Gastroesophageal sphincter (tissue), 4 donors: ENCODE measurements around the gene TTLL5. TPM values are rescaled to one million over a fixed set of nuclear protein-coding genes. Genes with fewer than 3 reads are reported as not detected.

Source experiments
- ATAC-seq: fragments of 150-250 bp; one replicate; pipeline ENCODE4 v1.9.1; 2016; ENCODE audit warnings: mild to moderate bottlenecking, moderate library complexity
- H3K27ac ChIP-seq, 4 donors: fragments of 200-600 bp; sonication (generic) in 3 of 4; 1 replicate in 3 of 4; 2 replicates in 1 of 4; pipeline ENCODE4 v1.5.1; 2016 to 2019
- H3K27me3 ChIP-seq: fragments of 200-600 bp; sonication (generic); one replicate; pipeline ENCODE4 v1.5.1; 2019
- H3K36me3 ChIP-seq, 2 donors: fragments of 200-600 bp; sonication (generic); one replicate each; pipeline ENCODE4 v1.5.1; 2019; ENCODE audit warnings: control low read depth in 1 of 2
- H3K4me1 ChIP-seq, 3 donors: fragments of 200-600 bp; sonication (generic); 1 replicate in 2 of 3; 2 replicates in 1 of 3; pipeline ENCODE4 v1.5.1; 2016 to 2019; ENCODE audit warnings: control low read depth in 2 of 3
- H3K4me3 ChIP-seq, 2 donors: fragments of 200-600 bp; sonication (generic); one replicate each; pipeline ENCODE4 v1.5.1; 2019; ENCODE audit warnings: mild to moderate bottlenecking in 1 of 2, moderate library complexity in 1 of 2
- H3K9me3 ChIP-seq, 3 donors: fragments of 200-600 bp; sonication (generic); one replicate each; pipeline ENCODE4 v1.5.1; 2017 to 2019; ENCODE audit warnings: control low read depth in 2 of 3
- CTCF ChIP-seq, 4 experiments: fragments of 200-600 bp in 2 of 4; fragments of 450-650 bp in 2 of 4; sonication (generic) in 1 of 4; IDR thresholded peaks; one replicate each; pipeline ENCODE4 v1.5.1; 2017 to 2019; ENCODE audit warnings: antibody characterized with exemption in 4 of 4, mild to moderate bottlenecking in 2 of 4, moderate library complexity in 2 of 4
- EP300 ChIP-seq: sonication (generic); formaldehyde crosslinking; IDR thresholded peaks from one replicate; pipeline ENCODE4 v1.6.1; 2017; ENCODE audit warnings: antibody characterized with exemption, mild to moderate bottlenecking
- POLR2A ChIP-seq, 2 donors: fragments of 450-650 bp; IDR thresholded peaks; one replicate each; pipeline ENCODE4 v1.6.1; 2017; ENCODE audit warnings: antibody characterized with exemption in 2 of 2, mild to moderate bottlenecking in 2 of 2, moderate library complexity in 1 of 2
- POLR2AphosphoS5 ChIP-seq: sonication (generic); formaldehyde crosslinking; IDR thresholded peaks from one replicate; pipeline ENCODE4 v1.6.1; 2017; ENCODE audit warnings: antibody characterized with exemption
- whole genome bisulfite sequencing, 2 donors: methylation state at CpG; one replicate each; pipeline ENCODE4 v1.1.5; 2018; ENCODE audit warnings: low coverage in 1 of 2; 5-methylcytosine and 5-hydroxymethylcytosine counted together
- total RNA-seq, 4 donors: library from RNA; depleted of rRNA; stranded (reverse); fragments of >200 nt; gene quantifications; one replicate each; pipeline ENCODE4 v1.1.0, GENCODE V29; 2016

TTLL5 gene
- total RNA-seq, 4 donors from 2014 or later: 18.1 to 30.0 (median 22.1) TPM

GRCh38 chr14:75884198-75884611 lies 223.2 kb downstream of the TTLL5 start:
- H3K4me3 ChIP-seq: no peak overlapping the region
- no peak for ATAC-seq
- H3K27me3 ChIP-seq: no peaks in the 10 kb centered on the region
- no peak overlapping the region for H3K27ac ChIP-seq
- WGBS, 2 donors: 21 to 72% methylated on average over 4 to 6 of the region's 6 CpGs
- peaks cover 0 to 12% of the 10 kb centered on the region in 2 donors for H3K36me3 ChIP-seq
- H3K9me3 ChIP-seq: no peaks in the 10 kb centered on the region
- peaks cover 0 to 12% (median 0%) of the 10 kb centered on the region in 3 donors for H3K4me1 ChIP-seq
- TF ChIP-seq POLR2AphosphoS5: no peak
- peak in 1 of 4 experiments; percentile 15 for TF ChIP-seq CTCF (IDR thresholded peaks at IDR 0.05)
- no peak for TF ChIP-seq EP300
- TF ChIP-seq POLR2A (IDR thresholded peaks at IDR 0.05): no peak

- peak; percentile 58 for ATAC-seq
- 42 to 67% methylated on average over 1 to 2 of the region's 2 CpGs for WGBS, 2 donors
- H3K27me3 ChIP-seq: no peaks in the 10 kb centered on the region
- no peak overlapping the region for H3K27ac ChIP-seq
- no peak overlapping the region for H3K4me3 ChIP-seq
- H3K36me3 ChIP-seq: peaks cover 0 to 12% of the 10 kb centered on the region in 2 donors
- peaks cover 0 to 12% (median 0%) of the 10 kb centered on the region in 3 donors for H3K4me1 ChIP-seq
- H3K9me3 ChIP-seq: no peaks in the 10 kb centered on the region
- TF ChIP-seq POLR2A (IDR thresholded peaks at IDR 0.05) (no peak), POLR2AphosphoS5 (no peak), EP300 (no peak), CTCF (IDR thresholded peaks at IDR 0.05) (no peak)
Observed at GRCh38 chr14:75885829-75886228, 224.8 kb downstream of the TTLL5 start.

GRCh38 chr14:75886636-75887348 lies 225.7 kb downstream of the TTLL5 start:
- H3K9me3 ChIP-seq: no peaks in the 10 kb centered on the region
- H3K4me1 ChIP-seq: peaks cover 0 to 12% (median 0%) of the 10 kb centered on the region in 3 donors
- WGBS, 2 donors: 48 to 63% methylated on average over 4 to 5 of the region's 5 CpGs
- no peak overlapping the region for H3K4me3 ChIP-seq
- ATAC-seq: peak; percentile 73
- peak overlapping the region in 2 of 4 donors; percentile 28 to 34 for H3K27ac ChIP-seq
- peaks cover 0 to 12% of the 10 kb centered on the region in 2 donors for H3K36me3 ChIP-seq
- H3K27me3 ChIP-seq: no peaks in the 10 kb centered on the region
- TF ChIP-seq POLR2A (IDR thresholded peaks at IDR 0.05): no peak
- TF ChIP-seq CTCF (IDR thresholded peaks at IDR 0.05): no peak
- no peak for TF ChIP-seq EP300
- TF ChIP-seq POLR2AphosphoS5: no peak

DNA sequence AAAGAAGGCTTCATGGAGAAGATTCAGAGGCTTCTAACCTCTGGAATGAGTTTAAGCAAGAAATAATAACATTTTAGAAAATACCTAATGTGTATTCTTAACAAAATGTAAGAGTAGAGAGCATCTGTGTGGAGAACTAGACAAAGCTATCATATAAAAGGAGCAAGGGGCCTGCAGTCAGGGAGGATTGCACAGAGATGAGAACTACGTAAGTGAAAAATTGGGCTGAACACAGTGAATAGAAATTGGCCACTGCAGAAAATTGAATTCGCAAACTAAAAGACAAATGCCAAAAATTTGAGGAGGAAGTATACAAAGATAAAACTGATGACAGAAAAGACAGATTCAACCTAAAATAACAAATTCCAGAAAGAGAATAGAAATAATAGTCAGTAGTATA lies 227.9 kb downstream of the TTLL5 start:
- WGBS, 2 donors: 75 to 100% methylated on average over 1 to 2 of the region's 2 CpGs
- no peak for ATAC-seq
- no peak overlapping the region for H3K4me3 ChIP-seq

More for the DNA sequence above, 227.9 kb downstream of the TTLL5 start:
- TF ChIP-seq EP300: no peak
- TF ChIP-seq POLR2AphosphoS5: no peak
- no peak for TF ChIP-seq POLR2A (IDR thresholded peaks at IDR 0.05)
- TF ChIP-seq CTCF (IDR thresholded peaks at IDR 0.05): no peak
- Histone ChIP-seq H3K9me3 (no peaks in the 10 kb centered on the region), H3K4me1 (peaks cover 0 to 12% (median 0%) of the 10 kb centered on the region in 3 donors), H3K27ac (no peak overlapping the region), H3K27me3 (no peaks in the 10 kb centered on the region), H3K36me3 (peaks cover 0 to 4% of the 10 kb centered on the region in 2 donors)
